ENCODE data around the gene CCL27.

CCL27 gene

DNA sequence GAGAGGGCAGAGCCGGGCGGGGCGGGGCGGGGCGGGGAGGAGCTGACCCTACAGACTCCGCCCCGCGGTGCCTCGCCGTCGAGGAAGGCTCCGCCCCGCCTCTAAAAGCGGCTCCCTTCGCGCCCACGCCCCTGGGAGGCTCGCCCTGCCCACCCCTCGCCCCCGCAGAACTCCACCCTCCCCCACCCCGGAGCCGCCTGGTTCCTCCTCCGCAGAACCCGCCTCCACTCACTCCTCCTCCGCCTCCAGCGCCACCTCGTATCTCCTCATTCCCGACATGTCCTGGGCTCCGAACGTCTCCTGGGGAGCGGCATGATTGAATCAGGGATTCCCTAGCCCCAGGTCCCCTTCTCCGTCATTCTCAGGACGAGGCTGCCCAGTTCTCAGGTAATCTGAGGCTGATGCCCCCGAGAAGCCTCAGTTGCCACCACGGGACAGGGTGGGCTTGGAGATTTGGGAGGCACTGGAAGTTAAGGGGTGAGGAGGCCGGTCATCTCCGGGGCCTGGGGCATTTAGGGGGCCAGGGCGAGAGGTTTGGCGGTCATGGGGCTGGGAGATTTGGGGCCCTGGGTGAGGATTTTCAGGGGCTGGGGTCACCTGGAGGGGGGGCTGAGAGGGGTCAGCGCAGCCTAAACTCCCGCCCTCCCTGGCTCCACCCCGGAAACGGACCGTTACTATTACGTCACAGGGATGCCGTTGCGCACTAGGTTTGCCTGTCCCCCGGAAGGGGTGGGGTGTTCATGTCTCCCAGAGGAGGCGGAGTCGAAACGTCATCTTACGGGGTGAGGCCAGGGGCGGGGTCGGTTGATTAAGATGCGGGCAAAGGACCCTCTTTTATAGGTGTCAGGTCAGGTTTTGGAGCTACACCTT is 3.2 kb upstream of the CCL27 start:
- peaks cover 4% of the 10 kb centered on the region; the same call in 1 of the 2 replicates for H3K4me1 ChIP-seq (ENCODE audit: insufficient read depth, low read length)
- peaks cover 2% of the 10 kb centered on the region for H3K9me3 ChIP-seq (ENCODE audit: control insufficient read depth, insufficient read depth, low read length)
- H3K36me3 ChIP-seq (ENCODE audit: insufficient read depth, low read length) = no peaks in the 10 kb centered on the region
- peak overlapping the region; percentile 93 for H3K9ac ChIP-seq (ENCODE audit: low read depth, low read length)

DNA sequence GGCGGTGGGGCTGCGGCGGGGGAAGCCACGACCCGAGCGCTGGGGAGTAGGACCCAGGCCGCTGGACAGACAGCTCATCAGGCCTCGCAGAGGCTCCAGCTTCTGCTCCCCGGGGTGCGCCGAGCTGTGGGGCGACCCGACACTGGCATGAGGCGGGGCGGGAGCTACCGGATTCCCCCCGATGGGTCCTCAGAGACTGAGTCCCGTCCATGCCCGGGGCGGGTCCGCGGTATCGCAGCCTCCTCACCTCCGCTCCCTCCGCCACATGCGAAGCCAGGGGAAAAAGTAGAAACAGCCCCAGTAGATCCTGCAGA is 2.6 kb upstream of the CCL27 start:
- Histone ChIP-seq H3K9ac (ENCODE audit: low read depth, low read length) (peak overlapping the region; percentile 73), H3K4me1 (ENCODE audit: insufficient read depth, low read length) (peaks cover 4% of the 10 kb centered on the region; the same call in 1 of the 2 replicates), H3K9me3 (ENCODE audit: control insufficient read depth, insufficient read depth, low read length) (peaks cover 2% of the 10 kb centered on the region), H3K36me3 (ENCODE audit: insufficient read depth, low read length) (no peaks in the 10 kb centered on the region)

DNA sequence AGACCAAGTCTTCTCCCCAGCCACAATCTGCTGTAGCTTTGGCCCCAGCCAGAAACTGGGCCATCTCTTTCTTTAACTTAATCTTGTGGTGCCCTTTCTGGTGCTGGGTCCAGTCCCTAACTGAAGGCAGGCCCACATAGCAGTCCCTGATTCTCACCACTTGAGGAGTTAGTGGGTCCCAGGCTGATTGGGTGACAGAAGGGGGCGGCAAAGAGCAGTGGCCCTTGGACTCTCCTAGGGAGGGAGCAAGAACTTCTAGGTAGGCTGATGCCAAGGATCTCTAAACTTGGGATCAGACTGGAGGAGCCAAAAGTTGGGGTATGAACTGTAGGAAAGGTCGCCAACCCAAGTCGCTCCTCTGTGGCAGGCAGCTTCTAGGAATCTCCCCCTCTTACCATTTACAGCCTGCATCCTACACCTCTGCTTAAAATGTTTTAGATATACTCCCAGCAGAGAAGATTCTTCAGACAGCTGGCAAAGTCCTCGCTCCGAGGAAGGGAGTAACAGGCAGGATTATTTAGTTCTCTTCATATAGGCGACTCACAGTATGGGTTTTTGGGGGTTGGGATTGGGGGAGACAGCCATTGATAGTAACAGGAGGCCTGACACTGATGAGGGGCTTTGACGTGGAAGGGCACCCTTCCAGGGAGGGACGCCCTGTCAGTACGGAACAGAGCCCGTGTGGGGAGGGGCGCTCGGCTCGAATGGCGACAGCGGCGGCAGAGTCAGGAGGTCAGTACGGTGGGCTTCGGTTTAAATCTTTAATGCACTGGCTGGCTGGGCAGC is 2.0 kb upstream of the CCL27 start:
- H3K9me3 ChIP-seq (ENCODE audit: control insufficient read depth, insufficient read depth, low read length) = peaks cover 2% of the 10 kb centered on the region; the same call in 1 of the 2 replicates
- peaks cover 4% of the 10 kb centered on the region; the same call in 1 of the 2 replicates for H3K4me1 ChIP-seq (ENCODE audit: insufficient read depth, low read length)
- peak overlapping the region; percentile 73 for H3K9ac ChIP-seq (ENCODE audit: low read depth, low read length)
- no peaks in the 10 kb centered on the region for H3K36me3 ChIP-seq (ENCODE audit: insufficient read depth, low read length)

DNA sequence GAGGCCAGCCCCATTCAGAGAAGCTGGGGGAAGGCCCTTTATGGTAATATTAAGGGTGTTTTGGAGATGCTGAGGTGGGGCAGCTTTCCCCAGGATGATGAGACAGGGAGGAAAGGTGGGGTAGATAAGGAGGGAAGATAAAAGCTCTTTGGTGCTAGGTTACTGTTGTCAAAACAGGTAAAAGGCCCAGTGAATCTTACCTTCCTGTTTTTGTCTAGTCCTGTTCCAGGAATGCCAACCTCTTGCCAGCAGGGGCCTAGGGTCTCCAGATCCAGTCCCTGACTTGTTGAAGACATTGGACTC is 797 bp upstream of the CCL27 start:
- Histone ChIP-seq H3K9ac (ENCODE audit: low read depth, low read length) (no peak overlapping the region), H3K4me1 (ENCODE audit: insufficient read depth, low read length) (peaks cover 4% of the 10 kb centered on the region; the same call in 1 of the 2 replicates), H3K9me3 (ENCODE audit: control insufficient read depth, insufficient read depth, low read length) (0 out of 2 replicates have a peak, but pooled peaks cover 2% of the 10 kb centered on the region), H3K36me3 (ENCODE audit: insufficient read depth, low read length) (no peaks in the 10 kb centered on the region)

DNA sequence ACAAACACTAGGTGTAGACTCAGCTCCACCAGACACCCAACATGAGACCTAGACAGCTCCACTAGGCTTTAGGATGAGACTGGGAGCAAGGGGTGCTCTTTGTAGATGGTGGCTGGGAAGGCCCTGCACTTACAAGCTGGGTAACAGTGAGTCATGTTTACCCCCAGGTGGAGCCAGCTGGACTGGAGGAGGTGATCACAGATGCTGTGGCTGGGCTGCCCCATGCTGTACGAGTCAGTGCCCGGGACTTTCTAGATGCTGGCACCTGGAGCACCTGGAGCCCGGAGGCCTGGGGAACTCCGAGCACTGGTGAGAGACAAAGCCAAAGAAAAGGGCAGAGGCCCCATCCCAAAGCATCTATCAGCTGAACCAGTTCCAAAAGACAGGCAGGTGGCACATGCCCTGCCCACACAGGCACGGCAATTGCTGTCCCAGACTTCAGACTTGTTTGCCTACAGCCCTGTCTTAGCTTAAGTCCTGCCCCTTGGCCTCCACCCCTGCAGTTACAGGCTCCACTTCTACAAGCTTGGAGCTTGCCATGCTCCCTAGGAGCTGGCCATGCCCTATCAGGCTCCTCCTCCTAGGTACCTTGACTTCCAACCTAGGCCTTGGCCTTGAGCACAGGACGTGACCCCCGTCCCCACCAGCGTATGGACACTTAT is 2.7 kb downstream of the CCL27 start:
- H3K9ac ChIP-seq (ENCODE audit: low read depth, low read length) = no peak overlapping the region
- H3K36me3 ChIP-seq (ENCODE audit: insufficient read depth, low read length) = no peaks in the 10 kb centered on the region
- H3K4me1 ChIP-seq (ENCODE audit: insufficient read depth, low read length) = peaks cover 4% of the 10 kb centered on the region; the same call in 1 of the 2 replicates
- H3K9me3 ChIP-seq (ENCODE audit: control insufficient read depth, insufficient read depth, low read length) = no peaks in the 10 kb centered on the region

DNA sequence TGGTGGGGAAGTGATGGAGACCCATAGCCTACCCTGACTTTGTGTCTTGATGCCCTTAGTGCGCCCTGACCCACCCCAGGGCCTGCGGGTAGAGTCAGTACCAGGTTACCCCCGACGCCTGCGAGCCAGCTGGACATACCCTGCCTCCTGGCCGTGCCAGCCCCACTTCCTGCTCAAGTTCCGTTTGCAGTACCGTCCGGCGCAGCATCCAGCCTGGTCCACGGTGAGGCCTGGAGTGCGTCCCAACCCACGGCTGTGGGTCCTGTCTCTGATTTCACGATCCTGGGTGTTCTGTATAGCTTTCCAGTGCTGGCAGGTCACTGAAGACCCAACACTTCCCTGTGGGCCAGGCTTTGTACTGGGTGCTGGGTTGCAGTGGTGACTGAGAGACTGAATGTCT is 4.0 kb downstream of the CCL27 start:
- Histone ChIP-seq H3K36me3 (ENCODE audit: insufficient read depth, low read length) (no peaks in the 10 kb centered on the region), H3K4me1 (ENCODE audit: insufficient read depth, low read length) (peaks cover 6% of the 10 kb centered on the region), H3K9ac (ENCODE audit: low read depth, low read length) (no peak overlapping the region), H3K9me3 (ENCODE audit: control insufficient read depth, insufficient read depth, low read length) (no peaks in the 10 kb centered on the region)

DNA sequence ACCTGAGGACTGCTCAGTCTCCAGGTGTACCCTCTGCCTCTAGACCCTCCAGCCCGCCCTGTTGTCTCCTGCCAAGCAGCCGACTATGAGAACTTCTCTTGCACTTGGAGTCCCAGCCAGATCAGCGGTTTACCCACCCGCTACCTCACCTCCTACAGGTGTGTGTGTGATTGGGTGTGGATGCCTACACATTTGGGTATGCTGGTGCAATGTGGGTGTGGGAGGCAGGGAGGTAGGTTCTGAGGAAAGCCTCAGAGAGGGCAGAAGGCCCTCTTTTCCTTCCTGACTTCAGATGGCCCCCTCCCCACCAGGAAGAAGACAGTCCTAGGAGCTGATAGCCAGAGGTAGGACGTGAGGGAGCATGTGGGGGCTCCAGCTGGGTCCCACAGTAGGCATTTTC is 5.5 kb downstream of the CCL27 start:
- peaks cover 19% of the 10 kb centered on the region for H3K4me1 ChIP-seq (ENCODE audit: insufficient read depth, low read length)
- H3K9ac ChIP-seq (ENCODE audit: low read depth, low read length) = no peak overlapping the region
- H3K9me3 ChIP-seq (ENCODE audit: control insufficient read depth, insufficient read depth, low read length) = no peaks in the 10 kb centered on the region
- no peaks in the 10 kb centered on the region for H3K36me3 ChIP-seq (ENCODE audit: insufficient read depth, low read length)

DNA sequence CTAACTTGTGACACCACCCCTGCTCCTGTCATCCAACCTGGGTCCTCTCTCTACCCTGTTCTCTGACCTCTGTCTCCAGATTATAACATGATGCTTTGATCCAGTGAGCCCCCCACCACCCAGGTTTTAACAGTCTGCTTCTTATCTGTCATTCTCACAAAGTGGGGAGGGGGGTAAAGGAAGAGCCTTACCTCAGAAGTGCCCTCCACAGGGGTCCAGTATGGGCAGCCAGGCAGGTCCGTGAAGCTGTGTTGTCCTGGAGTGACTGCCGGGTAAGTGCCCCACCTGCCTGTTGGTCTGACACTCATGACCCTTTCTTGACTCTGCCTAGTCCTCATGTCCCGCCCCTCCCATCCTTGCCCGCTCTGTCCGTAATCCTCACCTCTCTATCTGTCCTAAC is 7.1 kb downstream of the CCL27 start:
- no peak overlapping the region for H3K9ac ChIP-seq (ENCODE audit: low read depth, low read length)
- H3K9me3 ChIP-seq (ENCODE audit: control insufficient read depth, insufficient read depth, low read length) = no peaks in the 10 kb centered on the region
- peaks cover 26% of the 10 kb centered on the region for H3K4me1 ChIP-seq (ENCODE audit: insufficient read depth, low read length)
- no peaks in the 10 kb centered on the region for H3K36me3 ChIP-seq (ENCODE audit: insufficient read depth, low read length)

DNA sequence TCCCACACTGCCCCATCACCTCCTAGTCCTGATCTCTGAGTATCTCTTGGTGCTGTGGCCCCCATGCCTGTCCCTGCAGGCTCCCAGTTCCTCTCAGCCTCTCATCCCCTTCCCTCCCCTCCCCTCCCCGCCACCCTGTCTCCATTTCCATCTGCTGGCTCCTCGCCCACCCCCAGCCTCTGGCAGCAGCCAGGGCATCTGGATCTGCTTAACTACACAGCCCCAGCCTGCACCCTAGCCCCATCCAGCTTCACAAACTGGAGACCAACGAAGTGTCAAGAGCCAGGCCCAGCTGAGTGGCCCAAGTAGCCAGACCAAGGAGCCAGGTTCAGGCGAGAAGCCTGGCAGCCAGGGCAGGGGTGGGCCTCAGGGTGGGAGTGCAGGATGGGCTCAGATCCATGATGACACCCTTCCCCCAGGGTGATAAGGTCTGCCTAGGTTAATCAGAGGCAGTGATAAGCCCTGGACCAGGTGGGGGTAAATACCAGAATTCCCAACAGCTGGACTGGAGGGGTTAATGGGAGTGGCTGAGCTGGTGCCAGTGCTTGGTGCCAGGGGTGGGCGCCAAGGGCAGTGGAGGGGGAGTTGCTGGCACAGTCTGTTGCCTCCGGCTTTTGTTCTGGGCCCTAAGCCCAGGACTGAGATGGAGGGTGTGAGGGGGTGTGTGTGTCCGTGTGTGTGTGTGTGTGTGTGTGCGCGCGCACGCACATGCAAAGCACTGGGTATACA is 8.0 kb downstream of the CCL27 start:
- Histone ChIP-seq H3K36me3 (ENCODE audit: insufficient read depth, low read length) (no peaks in the 10 kb centered on the region), H3K9me3 (ENCODE audit: control insufficient read depth, insufficient read depth, low read length) (no peaks in the 10 kb centered on the region), H3K9ac (ENCODE audit: low read depth, low read length) (no peak overlapping the region), H3K4me1 (ENCODE audit: insufficient read depth, low read length) (peaks cover 26% of the 10 kb centered on the region)

DNA sequence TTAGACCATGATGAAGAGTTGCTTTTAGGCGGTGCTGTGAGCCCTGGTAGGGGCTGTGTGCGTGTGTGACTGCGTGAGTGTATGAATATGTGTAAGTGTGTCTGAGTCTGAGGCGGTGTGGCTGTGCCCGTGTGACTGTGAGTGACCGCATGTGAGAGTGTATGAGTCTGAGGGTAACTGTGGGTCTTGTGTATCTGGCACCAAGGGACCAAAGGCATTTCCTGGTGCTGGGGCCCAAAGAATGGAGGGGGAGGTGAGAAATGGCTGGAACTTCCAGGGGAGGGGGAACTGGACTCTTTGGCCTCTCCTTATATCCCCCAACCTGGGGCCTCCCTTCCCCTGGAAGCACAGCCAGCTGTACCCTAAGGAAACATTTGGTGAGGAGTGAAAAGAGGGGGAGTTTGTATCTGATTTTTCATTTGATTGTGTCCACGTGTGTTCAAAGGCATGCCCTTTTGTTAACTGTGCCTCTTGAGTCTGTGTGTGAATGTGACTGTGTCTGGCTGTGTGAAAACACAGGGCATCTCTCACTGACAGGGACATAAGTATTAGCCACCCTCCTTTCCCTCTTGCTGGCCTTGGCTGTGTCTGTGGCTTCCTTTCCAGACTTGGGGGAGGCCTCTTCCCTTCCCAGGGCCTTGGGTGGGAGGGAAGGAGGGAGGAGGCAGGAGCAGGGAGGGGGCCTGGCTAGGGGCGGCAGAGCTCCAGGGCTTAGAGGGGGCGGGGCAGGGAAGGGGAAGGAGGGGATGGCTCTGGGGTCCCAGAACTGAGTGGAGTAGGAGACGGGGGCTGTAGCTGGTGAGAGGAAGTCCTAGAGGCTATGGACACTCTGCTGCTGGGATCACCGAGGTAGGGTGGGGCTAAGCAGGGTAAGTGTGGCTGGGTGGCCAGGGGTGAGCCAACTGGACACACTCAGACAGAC is 9.0 kb downstream of the CCL27 start:
- no peaks in the 10 kb centered on the region for H3K9me3 ChIP-seq (ENCODE audit: control insufficient read depth, insufficient read depth, low read length)
- H3K4me1 ChIP-seq (ENCODE audit: insufficient read depth, low read length) = peaks cover 26% of the 10 kb centered on the region
- 0 out of 2 replicates have a peak overlapping the region, but pooled peaks have one; percentile 6 for H3K9ac ChIP-seq (ENCODE audit: low read depth, low read length)
- no peaks in the 10 kb centered on the region for H3K36me3 ChIP-seq (ENCODE audit: insufficient read depth, low read length)

DNA sequence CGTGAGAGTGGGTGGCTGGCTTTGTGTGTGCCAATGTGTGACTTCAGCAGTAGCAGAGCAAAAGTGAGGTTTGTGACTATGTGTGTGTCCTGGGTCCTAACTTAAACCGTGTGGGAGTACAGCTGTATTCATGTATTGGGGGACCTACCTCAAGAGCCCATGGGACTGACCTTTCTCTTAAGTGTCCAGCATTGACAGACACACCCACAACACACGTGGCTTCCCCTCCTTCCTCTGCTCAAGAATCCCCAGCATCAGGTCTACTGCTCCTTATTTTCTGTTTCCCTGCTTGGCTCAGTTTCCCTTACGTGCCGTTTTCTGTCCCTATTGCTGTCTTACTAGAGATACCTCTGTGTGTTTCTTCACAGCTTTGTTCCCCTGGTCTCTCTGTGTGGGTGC is 9.9 kb downstream of the CCL27 start:
- H3K9ac ChIP-seq (ENCODE audit: low read depth, low read length) = no peak overlapping the region; the same call in 1 of the 2 replicates
- no peaks in the 10 kb centered on the region for H3K36me3 ChIP-seq (ENCODE audit: insufficient read depth, low read length)

DNA sequence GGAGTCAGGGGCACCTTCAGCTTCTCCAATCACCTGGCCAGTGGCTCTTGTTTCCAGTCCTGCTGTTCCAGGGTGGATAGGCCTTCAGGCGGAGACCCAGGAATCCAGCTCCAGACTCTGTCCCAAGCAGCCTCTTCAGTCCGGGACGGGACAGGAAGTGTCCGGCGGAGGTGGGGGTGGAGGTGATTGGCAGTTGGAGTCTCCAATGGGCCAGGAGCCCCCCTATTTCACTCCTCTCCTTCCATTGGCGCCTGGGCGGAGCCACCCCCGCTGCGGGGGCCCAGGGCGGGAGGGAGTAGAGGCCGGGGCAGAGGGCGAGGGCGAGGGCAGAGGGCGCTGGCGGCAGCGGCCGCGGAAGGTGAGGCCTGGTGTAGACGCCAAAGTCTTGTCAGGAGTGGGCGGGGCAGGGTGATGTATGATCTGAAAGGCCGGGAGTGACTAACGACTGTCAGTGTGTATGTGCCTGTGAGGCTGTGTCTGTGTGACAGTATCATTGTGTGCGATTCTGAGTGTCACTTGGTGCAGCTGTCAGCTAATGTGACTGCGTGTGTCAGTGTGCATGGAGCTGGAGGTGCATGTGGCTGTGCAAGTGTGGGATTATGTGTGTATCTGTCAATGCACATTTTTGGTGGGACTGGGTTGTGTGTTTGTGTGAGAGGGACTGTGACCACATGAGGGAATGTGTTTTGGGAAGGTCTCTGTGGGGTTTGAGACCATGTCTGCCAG is 10.4 kb downstream of the CCL27 start, which contains the start of gene IL11RA:
Gene IL11RA (plus strand): TSS at position 310 of the 726 bp plus-strand sequence. CDS start 3,033 bp downstream, outside the sequence.
- H3K9me3 ChIP-seq (ENCODE audit: control insufficient read depth, insufficient read depth, low read length) = no peaks in the 10 kb centered on the region
- H3K36me3 ChIP-seq (ENCODE audit: insufficient read depth, low read length) = no peaks in the 10 kb centered on the region
- peak within 1 kb of the TSS; percentile 82 for H3K9ac ChIP-seq (ENCODE audit: low read depth, low read length)
- H3K4me1 ChIP-seq (ENCODE audit: insufficient read depth, low read length) = peaks cover 32% of the 10 kb centered on the region

More for the DNA sequence above, 9.9 kb downstream of the CCL27 start:
- Histone ChIP-seq H3K9me3 (ENCODE audit: control insufficient read depth, insufficient read depth, low read length) (no peaks in the 10 kb centered on the region), H3K4me1 (ENCODE audit: insufficient read depth, low read length) (peaks cover 28% of the 10 kb centered on the region)

DNA sequence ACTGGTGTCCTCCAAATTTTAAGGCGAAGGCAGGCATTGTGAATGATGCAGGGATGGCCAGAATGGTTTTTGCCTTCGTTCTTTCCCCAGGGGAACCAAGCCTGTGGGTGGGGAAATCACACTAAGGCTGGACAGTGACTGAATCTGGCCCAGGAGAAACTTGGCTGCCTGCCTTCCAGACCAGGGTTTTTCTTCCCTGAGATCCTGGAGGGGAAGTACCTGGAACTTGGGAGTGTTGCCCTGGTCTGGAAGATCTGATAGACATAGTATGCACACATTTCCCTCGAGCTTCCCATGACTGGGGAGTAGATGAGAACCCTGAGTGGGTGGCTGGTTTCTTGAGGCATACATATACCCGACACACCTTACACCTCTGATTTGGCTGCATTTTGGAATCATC is 11.1 kb downstream of the CCL27 start:
- H3K9ac ChIP-seq (ENCODE audit: low read depth, low read length) = peak overlapping the region; percentile 82

More for the DNA sequence above, 11.1 kb downstream of the CCL27 start:
- Histone ChIP-seq H3K4me1 (ENCODE audit: insufficient read depth, low read length) (peaks cover 32% of the 10 kb centered on the region), H3K9me3 (ENCODE audit: control insufficient read depth, insufficient read depth, low read length) (no peaks in the 10 kb centered on the region), H3K36me3 (ENCODE audit: insufficient read depth, low read length) (no peaks in the 10 kb centered on the region)
